Mesenchymal stem cell (in vitro differentiated cells and primary cell): ENCODE data around the gene TASOR2.

Experiments
- DNase-seq: peaks from one replicate; pipeline ENCODE4 v3.0.0-alpha.2; 2013
- H2AFZ ChIP-seq: one replicate; pipeline ENCODE4 v1.6.1; 2013; ENCODE audit warnings: low read depth, mild to moderate bottlenecking, control low read depth, inconsistent platforms, low read length, moderate library complexity
- H2AK5ac ChIP-seq: 2 replicates; pipeline ENCODE4 v1.6.1; 2013; ENCODE audit warnings: low read length, moderate library complexity, mild to moderate bottlenecking, inconsistent platforms; ENCODE audit not compliant: severe bottlenecking
- H2BK120ac ChIP-seq: one replicate; pipeline ENCODE4 v1.6.1; 2013; ENCODE audit warnings: low read depth, mild to moderate bottlenecking, inconsistent platforms, low read length, moderate library complexity
- H2BK12ac ChIP-seq, 2 experiments: one replicate each; pipeline ENCODE4 v1.6.1; 2013; ENCODE audit warnings: inconsistent platforms in 2 of 2, low read length in 2 of 2, mild to moderate bottlenecking in 2 of 2, moderate library complexity in 2 of 2, control low read depth in 1 of 2
- H2BK15ac ChIP-seq: one replicate; pipeline ENCODE4 v1.6.1; 2013; ENCODE audit warnings: mild to moderate bottlenecking, low read depth, inconsistent platforms; ENCODE audit not compliant: poor library complexity, severe bottlenecking
- H2BK5ac ChIP-seq: 2 replicates; pipeline ENCODE4 v1.6.1; 2013; ENCODE audit warnings: low read depth, mild to moderate bottlenecking, low read length, control low read depth, inconsistent platforms; ENCODE audit not compliant: poor library complexity, severe bottlenecking
- H3K14ac ChIP-seq, 2 experiments: one replicate each; pipeline ENCODE4 v1.6.1; 2013; ENCODE audit warnings: inconsistent platforms in 2 of 2, low read length in 2 of 2, control low read depth in 1 of 2, mild to moderate bottlenecking in 1 of 2, moderate library complexity in 1 of 2
- H3K18ac ChIP-seq, 2 experiments: one replicate each; pipeline ENCODE4 v1.6.1; 2013; ENCODE audit warnings: inconsistent platforms in 2 of 2, low read length in 2 of 2, control low read depth in 1 of 2, low read depth in 1 of 2, mild to moderate bottlenecking in 1 of 2
- H3K23ac ChIP-seq, 2 experiments: one replicate each; pipeline ENCODE4 v1.6.1; 2013; ENCODE audit warnings: inconsistent platforms in 2 of 2, low read length in 2 of 2, mild to moderate bottlenecking in 2 of 2, moderate library complexity in 2 of 2, control low read depth in 1 of 2
- H3K27ac ChIP-seq: 2 replicates; pipeline ENCODE4 v1.5.1; 2013; ENCODE audit warnings: mild to moderate bottlenecking, moderate library complexity, low read length, control low read depth, inconsistent platforms; ENCODE audit not compliant: poor library complexity, severe bottlenecking
- H3K27me3 ChIP-seq, 2 experiments: 2 replicates each; pipeline versions ENCODE4 v1.6.1 to v1.7.0; 2013; ENCODE audit warnings: low read length in 2 of 2, mild to moderate bottlenecking in 2 of 2, moderate library complexity in 2 of 2, control low read depth in 1 of 2, inconsistent platforms in 1 of 2; ENCODE audit not compliant: control insufficient read depth in 1 of 2, insufficient read depth in 1 of 2
- H3K36me3 ChIP-seq, 2 experiments: 2 replicates each; pipeline versions ENCODE4 v1.6.1 to v1.7.0; 2013; ENCODE audit warnings: low read length in 2 of 2, control low read depth in 1 of 2, inconsistent platforms in 1 of 2, low read depth in 1 of 2, mild to moderate bottlenecking in 1 of 2; ENCODE audit not compliant: insufficient read depth in 2 of 2, control insufficient read depth in 1 of 2
- H3K4ac ChIP-seq, 2 experiments: one replicate each; pipeline ENCODE4 v1.6.1; 2013; ENCODE audit warnings: inconsistent platforms in 2 of 2, low read length in 2 of 2, mild to moderate bottlenecking in 2 of 2, moderate library complexity in 2 of 2, control low read depth in 1 of 2, low read depth in 1 of 2
- H3K4me1 ChIP-seq: 2 replicates; pipeline ENCODE4 v1.6.1; 2013; ENCODE audit warnings: low read depth, low read length, control low read depth; ENCODE audit not compliant: control insufficient read depth, insufficient read depth
- H3K4me2 ChIP-seq: 2 replicates; pipeline ENCODE4 v1.6.1; 2013; ENCODE audit warnings: low read length, mild to moderate bottlenecking, inconsistent platforms; ENCODE audit not compliant: poor library complexity, severe bottlenecking
- H3K4me3 ChIP-seq, 2 experiments: 2 replicates each; pipeline versions ENCODE4 v1.5.1 to v1.7.0; 2013; ENCODE audit warnings: low read length in 2 of 2, mild to moderate bottlenecking in 2 of 2, control low read depth in 1 of 2, low read depth in 1 of 2; ENCODE audit not compliant: insufficient read depth in 1 of 2
- H3K79me1 ChIP-seq: replicated peaks from 2 replicates; pipeline ENCODE4 v1.6.1; 2013; ENCODE audit warnings: mild to moderate bottlenecking, control low read depth, low read length, inconsistent platforms; ENCODE audit not compliant: poor library complexity, severe bottlenecking
- H3K9ac ChIP-seq: 2 replicates; pipeline ENCODE4 v1.7.0; 2013; ENCODE audit warnings: mild to moderate bottlenecking, low read length, moderate library complexity
- H3K9me3 ChIP-seq: 2 replicates; pipeline ENCODE4 v1.7.0; 2013; ENCODE audit warnings: mild to moderate bottlenecking, low read length; ENCODE audit not compliant: control insufficient read depth
- H4K8ac ChIP-seq: one replicate; pipeline ENCODE4 v1.6.1; 2013; ENCODE audit warnings: inconsistent platforms, mild to moderate bottlenecking, low read length, moderate library complexity
- H4K91ac ChIP-seq: one replicate; pipeline ENCODE4 v1.6.1; 2013; ENCODE audit warnings: mild to moderate bottlenecking, low read length, inconsistent platforms
- WGBS: methylation state at CpG from one replicate; pipeline ENCODE4 v1.1.7; 2013; ENCODE audit warnings: mixed read lengths; 5-methylcytosine and 5-hydroxymethylcytosine counted together

TASOR2 gene

GRCh38 chr10:5639066-5639465 is 45.6 kb upstream of the TASOR2 start:
- Histone ChIP-seq H3K23ac (no peak overlapping the region), H3K14ac (no peak overlapping the region), H2BK12ac (no peak overlapping the region), H4K91ac (no peak overlapping the region), H3K4me2 (no peak overlapping the region), H3K4ac (no peak overlapping the region), H2BK15ac (no peak overlapping the region), H3K27me3 (no peaks in the 10 kb centered on the region), H3K36me3 (peaks cover 29 to 45% of the 10 kb centered on the region in 2 experiments), H3K4me1 (no peaks in the 10 kb centered on the region), H4K8ac (no peak overlapping the region), H3K18ac (no peak overlapping the region), H2BK120ac (no peak overlapping the region), H2BK5ac (no peak overlapping the region), H3K79me1 (no peaks in the 10 kb centered on the region), H3K9me3 (no peaks in the 10 kb centered on the region), H3K4me3 (no peak overlapping the region), H3K27ac (no peak overlapping the region), H2AFZ (no peak overlapping the region), H2AK5ac (no peak overlapping the region), H3K9ac (no peak overlapping the region)
- DNase-seq: no peak
- 94% methylated on average over 17 of the region's 17 CpGs for WGBS

- peaks cover 29 to 50% of the 10 kb centered on the region in 2 experiments for H3K36me3 ChIP-seq
- no peak overlapping the region for H2BK120ac ChIP-seq
- 90% methylated on average over 12 of the region's 12 CpGs for WGBS
- H3K79me1 ChIP-seq: no peaks in the 10 kb centered on the region
- no peaks in the 10 kb centered on the region for H3K27me3 ChIP-seq
- no peak overlapping the region for H3K9ac ChIP-seq
- no peak overlapping the region for H3K4me3 ChIP-seq
- H4K8ac ChIP-seq: no peak overlapping the region
- H2BK5ac ChIP-seq: no peak overlapping the region
- no peak overlapping the region for H4K91ac ChIP-seq
- no peak overlapping the region for H2AFZ ChIP-seq
- no peak overlapping the region for H2BK12ac ChIP-seq
- H3K9me3 ChIP-seq: no peaks in the 10 kb centered on the region
- H3K18ac ChIP-seq: no peak overlapping the region
- H3K14ac ChIP-seq: no peak overlapping the region
- no peak overlapping the region for H3K27ac ChIP-seq
- no peaks in the 10 kb centered on the region for H3K4me1 ChIP-seq
- no peak overlapping the region for H3K4ac ChIP-seq
- H2AK5ac ChIP-seq: no peak overlapping the region
- no peak overlapping the region for H3K4me2 ChIP-seq
- H3K23ac ChIP-seq: no peak overlapping the region
- DNase-seq: no peak
- H2BK15ac ChIP-seq: no peak overlapping the region
Observed at GRCh38 chr10:5640036-5640435, 44.6 kb upstream of the TASOR2 start.

GRCh38 chr10:5640501-5640900 is 44.1 kb upstream of the TASOR2 start:
- Histone ChIP-seq H3K18ac (no peak overlapping the region), H3K14ac (no peak overlapping the region)

GRCh38 chr10:5641501-5641900 is 43.1 kb upstream of the TASOR2 start:
- no peak overlapping the region for H3K4me3 ChIP-seq
- no peak overlapping the region for H4K8ac ChIP-seq
- H3K36me3 ChIP-seq: peaks cover 32 to 53% of the 10 kb centered on the region in 2 experiments
- H2BK15ac ChIP-seq: no peak overlapping the region
- H3K14ac ChIP-seq: no peak overlapping the region
- no peak overlapping the region for H2BK120ac ChIP-seq
- no peak overlapping the region for H3K9ac ChIP-seq
- H2BK12ac ChIP-seq: no peak overlapping the region
- no peaks in the 10 kb centered on the region for H3K9me3 ChIP-seq
- H2BK5ac ChIP-seq: no peak overlapping the region
- H3K4me2 ChIP-seq: no peak overlapping the region
- H3K23ac ChIP-seq: no peak overlapping the region
- H3K4ac ChIP-seq: no peak overlapping the region
- 96% methylated on average over 25 of the region's 25 CpGs for WGBS
- no peak overlapping the region for H2AK5ac ChIP-seq
- no peak overlapping the region for H3K18ac ChIP-seq
- H4K91ac ChIP-seq: no peak overlapping the region
- H3K27me3 ChIP-seq: no peaks in the 10 kb centered on the region
- no peak for DNase-seq
- no peaks in the 10 kb centered on the region for H3K4me1 ChIP-seq
- no peaks in the 10 kb centered on the region for H3K79me1 ChIP-seq
- no peak overlapping the region for H2AFZ ChIP-seq
- H3K27ac ChIP-seq: no peak overlapping the region

More at GRCh38 chr10:5640501-5640900, 44.1 kb upstream of the TASOR2 start:
- Histone ChIP-seq H4K8ac (no peak overlapping the region), H3K4me3 (no peak overlapping the region), H2AK5ac (no peak overlapping the region), H3K36me3 (peaks cover 29 to 50% of the 10 kb centered on the region in 2 experiments), H2BK12ac (no peak overlapping the region), H2BK120ac (no peak overlapping the region), H3K23ac (no peak overlapping the region), H3K9me3 (no peaks in the 10 kb centered on the region), H2BK5ac (no peak overlapping the region), H3K27me3 (no peaks in the 10 kb centered on the region), H3K4me1 (no peaks in the 10 kb centered on the region), H2BK15ac (no peak overlapping the region), H3K4me2 (no peak overlapping the region), H3K4ac (no peak overlapping the region), H3K9ac (no peak overlapping the region), H4K91ac (no peak overlapping the region), H3K79me1 (no peaks in the 10 kb centered on the region), H2AFZ (no peak overlapping the region), H3K27ac (no peak overlapping the region)
- no peak for DNase-seq
- 96% methylated on average over 13 of the region's 13 CpGs for WGBS
